Kidney epithelial cell (primary cell): Measurements from ENCODE around the gene TRPM3. TPM values are rescaled to one million over a fixed set of nuclear protein-coding genes. Genes with fewer than 3 reads are reported as not detected.

Experiments used
- DNase-seq: peaks from one replicate; pipeline ENCODE4 v3.0.0-alpha.2; 2010; ENCODE audit warnings: low read depth
- H3K27me3 ChIP-seq: 2 replicates; pipeline ENCODE4 v1.6.0; 2011; ENCODE audit warnings: low read length; ENCODE audit not compliant: control insufficient read depth, insufficient read depth
- H3K36me3 ChIP-seq: 2 replicates; pipeline ENCODE4 v1.5.1; 2011; ENCODE audit warnings: low read length; ENCODE audit not compliant: control insufficient read depth, insufficient read depth
- H3K4me3 ChIP-seq: 2 replicates; pipeline ENCODE4 v1.5.1; 2011; ENCODE audit warnings: low read depth, mild to moderate bottlenecking, control low read depth, low read length
- CTCF ChIP-seq: IDR thresholded peaks from 2 replicates; pipeline ENCODE4 v1.5.1; 2011; ENCODE audit warnings: mild to moderate bottlenecking, moderate library complexity, low read length, control low read depth, inconsistent platforms; ENCODE audit not compliant: insufficient read depth, poor library complexity, severe bottlenecking
- total RNA-seq: library from RNA; depleted of rRNA; stranded (reverse); fragments of >200 nt; gene quantifications from 2 replicates; pipeline ENCODE4 v1.2.3, GENCODE V29; 2015

The TRPM3 gene
- total RNA-seq, 1 donor from 2014 or later = not detected

- H3K36me3 ChIP-seq = no peaks in the 10 kb centered on the region
- no peaks in the 10 kb centered on the region for H3K27me3 ChIP-seq
- DNase-seq = no peak
- no peak overlapping the region for H3K4me3 ChIP-seq
- no peak for TF ChIP-seq CTCF
Observed at GRCh38 chr9:71025201-71025600, 96.2 kb downstream of the TRPM3 start.

GRCh38 chr9:71010258-71010657 is 111.2 kb downstream of the TRPM3 start:
- Histone ChIP-seq H3K4me3 (no peak overlapping the region), H3K27me3 (no peaks in the 10 kb centered on the region), H3K36me3 (no peaks in the 10 kb centered on the region)
- no peak for TF ChIP-seq CTCF
- DNase-seq = no peak

GRCh38 chr9:71005456-71005855 is 116.0 kb downstream of the TRPM3 start:
- Histone ChIP-seq H3K4me3 (no peak overlapping the region), H3K36me3 (no peaks in the 10 kb centered on the region), H3K27me3 (no peaks in the 10 kb centered on the region)
- DNase-seq = no peak
- no peak for TF ChIP-seq CTCF

GRCh38 chr9:71004196-71004595 is 117.2 kb downstream of the TRPM3 start:
- no peak for TF ChIP-seq CTCF
- no peak for DNase-seq
- Histone ChIP-seq H3K4me3 (no peak overlapping the region), H3K27me3 (no peaks in the 10 kb centered on the region), H3K36me3 (no peaks in the 10 kb centered on the region)

- Histone ChIP-seq H3K36me3 (no peaks in the 10 kb centered on the region), H3K27me3 (no peaks in the 10 kb centered on the region), H3K4me3 (no peak overlapping the region)
- TF ChIP-seq CTCF = no peak
- DNase-seq = no peak
Observed at GRCh38 chr9:71003346-71003745, 118.1 kb downstream of the TRPM3 start.

GRCh38 chr9:71001780-71002386 is 119.5 kb downstream of the TRPM3 start:
- peak; percentile 66 for TF ChIP-seq CTCF
- DNase-seq = peak; percentile 9
- H3K36me3 ChIP-seq = no peaks in the 10 kb centered on the region
- H3K4me3 ChIP-seq = no peak overlapping the region
- no peaks in the 10 kb centered on the region for H3K27me3 ChIP-seq
